GM12801 (cell line): ENCODE results near the gene KCND2.

Experiments
- TF ChIP-seq, protein P1 (sequence below): IDR thresholded peaks from one replicate; pipeline ENCODE4 v1.5.1; 2011; ENCODE audit warnings: control low read depth; ENCODE audit not compliant: insufficient read length; ENCODE audit errors: extremely low read depth

KCND2 gene

DNA sequence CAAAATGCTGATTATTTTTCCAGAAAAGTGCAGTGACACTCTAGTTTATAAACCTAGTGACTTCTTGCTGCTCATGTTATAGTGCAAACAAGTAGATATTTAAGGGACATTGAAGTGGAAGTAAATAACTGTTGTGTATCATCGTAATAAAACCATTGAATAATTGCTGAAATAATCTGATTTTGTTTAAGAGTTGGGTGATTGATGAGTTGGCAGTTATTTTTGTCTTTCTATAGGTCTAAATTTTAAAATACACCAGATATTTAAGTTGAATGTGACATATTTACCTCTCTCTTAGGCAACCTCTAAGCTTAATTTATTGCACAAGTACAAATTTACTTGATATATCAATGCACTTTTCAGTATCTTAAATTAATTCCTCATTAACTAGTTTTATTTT lies 392.1 kb downstream of the KCND2 start:
- TF ChIP-seq, protein P1, sequence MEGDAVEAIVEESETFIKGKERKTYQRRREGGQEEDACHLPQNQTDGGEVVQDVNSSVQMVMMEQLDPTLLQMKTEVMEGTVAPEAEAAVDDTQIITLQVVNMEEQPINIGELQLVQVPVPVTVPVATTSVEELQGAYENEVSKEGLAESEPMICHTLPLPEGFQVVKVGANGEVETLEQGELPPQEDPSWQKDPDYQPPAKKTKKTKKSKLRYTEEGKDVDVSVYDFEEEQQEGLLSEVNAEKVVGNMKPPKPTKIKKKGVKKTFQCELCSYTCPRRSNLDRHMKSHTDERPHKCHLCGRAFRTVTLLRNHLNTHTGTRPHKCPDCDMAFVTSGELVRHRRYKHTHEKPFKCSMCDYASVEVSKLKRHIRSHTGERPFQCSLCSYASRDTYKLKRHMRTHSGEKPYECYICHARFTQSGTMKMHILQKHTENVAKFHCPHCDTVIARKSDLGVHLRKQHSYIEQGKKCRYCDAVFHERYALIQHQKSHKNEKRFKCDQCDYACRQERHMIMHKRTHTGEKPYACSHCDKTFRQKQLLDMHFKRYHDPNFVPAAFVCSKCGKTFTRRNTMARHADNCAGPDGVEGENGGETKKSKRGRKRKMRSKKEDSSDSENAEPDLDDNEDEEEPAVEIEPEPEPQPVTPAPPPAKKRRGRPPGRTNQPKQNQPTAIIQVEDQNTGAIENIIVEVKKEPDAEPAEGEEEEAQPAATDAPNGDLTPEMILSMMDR = no peak

DNA sequence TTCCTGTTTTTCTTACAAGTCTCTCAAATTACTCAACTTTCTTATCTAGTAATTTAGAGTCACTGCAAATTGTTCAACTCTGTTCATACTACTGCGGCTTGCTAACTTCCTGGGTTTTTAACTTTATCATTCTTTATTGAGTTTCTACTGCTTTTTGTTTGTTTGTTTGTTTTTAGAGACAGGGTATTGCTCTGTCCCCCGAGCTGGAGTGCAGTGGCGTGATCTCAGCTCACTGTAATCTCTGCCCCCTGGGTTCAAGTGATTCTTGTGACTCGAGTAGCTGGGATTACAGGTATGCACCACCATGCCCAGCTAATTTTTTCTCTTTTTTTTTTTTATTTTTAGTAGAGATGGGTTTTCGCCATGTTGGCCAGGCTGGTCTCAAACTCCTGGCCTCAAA lies 402.1 kb downstream of the KCND2 start:
- TF ChIP-seq, protein P1 = no peak

DNA sequence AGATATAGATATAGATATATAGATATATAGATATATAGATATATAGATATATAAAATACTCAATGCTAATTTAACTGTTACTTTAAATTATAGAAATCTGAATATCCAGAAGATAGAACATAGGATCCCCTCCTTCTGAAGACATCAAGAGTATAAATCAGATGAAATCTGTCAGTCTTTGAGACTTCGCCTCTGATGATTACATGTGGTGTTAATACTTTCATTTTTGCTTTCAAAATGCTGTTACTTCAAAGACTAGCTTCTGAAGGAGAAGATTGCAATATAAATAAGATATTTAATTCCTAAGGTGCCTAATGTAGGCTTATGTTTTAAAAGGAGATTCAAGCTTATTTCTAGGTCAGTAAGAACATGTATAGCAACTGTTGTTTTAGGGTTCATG lies 404.6 kb downstream of the KCND2 start:
- TF ChIP-seq, protein P1 = no peak

DNA sequence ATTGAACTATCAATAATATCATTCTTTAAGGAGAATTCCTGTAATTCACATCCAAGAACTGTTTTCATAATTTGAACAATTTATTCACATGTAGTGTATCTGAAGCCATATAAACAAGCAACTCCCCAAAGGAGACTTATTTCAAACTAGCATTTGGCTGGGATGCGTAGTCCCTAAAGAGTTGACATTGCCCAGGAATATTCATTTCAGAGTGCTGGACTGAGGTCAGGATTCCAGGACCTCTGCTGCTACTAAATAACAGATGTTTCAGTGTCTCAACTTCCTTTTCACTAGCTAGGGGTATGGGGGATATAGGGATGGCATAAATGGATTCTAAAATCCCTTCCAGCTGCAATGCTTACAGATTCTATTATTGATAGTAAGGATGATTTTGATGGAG lies 408.0 kb downstream of the KCND2 start:
- TF ChIP-seq, protein P1 = no peak

DNA sequence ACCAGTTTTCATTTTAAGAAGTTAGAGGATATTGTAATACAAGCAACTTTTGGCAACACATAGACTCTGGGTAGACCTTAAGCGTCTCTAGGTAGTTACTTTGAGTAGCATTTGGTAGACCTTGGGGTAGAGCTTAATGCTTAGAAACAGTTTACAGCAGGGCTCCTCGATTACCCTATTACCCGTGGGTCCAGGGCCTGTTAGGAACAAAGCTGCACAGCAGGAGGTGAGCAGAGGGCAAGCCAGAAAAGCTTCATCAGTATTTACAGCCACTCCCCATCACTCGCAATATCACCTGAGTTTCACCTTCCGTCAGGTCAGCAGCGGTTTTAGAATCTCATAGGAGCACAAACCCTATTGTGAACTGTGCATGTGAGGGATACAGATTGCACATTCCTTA lies 411.5 kb downstream of the KCND2 start:
- TF ChIP-seq, protein P1 = no peak

DNA sequence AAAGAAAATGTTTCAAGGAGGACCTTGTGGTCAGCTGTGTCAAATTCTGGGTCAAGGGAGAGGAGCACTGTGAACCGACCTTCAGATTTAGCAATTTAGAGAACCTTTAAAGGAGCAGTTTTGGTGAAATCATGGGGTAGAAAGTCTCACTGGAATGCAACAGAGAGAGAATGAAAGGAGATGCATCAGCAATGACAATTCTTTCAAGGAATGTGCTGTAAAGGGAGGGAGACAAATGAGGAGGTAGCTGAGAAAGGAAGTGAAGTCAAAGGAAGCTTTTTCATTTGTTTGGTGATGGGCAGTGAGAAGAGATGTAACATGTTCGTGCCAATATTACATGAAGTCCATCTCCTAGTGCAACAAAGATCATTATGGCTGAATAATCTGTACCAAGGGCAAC lies 418.9 kb downstream of the KCND2 start:
- TF ChIP-seq, protein P1 = no peak

DNA sequence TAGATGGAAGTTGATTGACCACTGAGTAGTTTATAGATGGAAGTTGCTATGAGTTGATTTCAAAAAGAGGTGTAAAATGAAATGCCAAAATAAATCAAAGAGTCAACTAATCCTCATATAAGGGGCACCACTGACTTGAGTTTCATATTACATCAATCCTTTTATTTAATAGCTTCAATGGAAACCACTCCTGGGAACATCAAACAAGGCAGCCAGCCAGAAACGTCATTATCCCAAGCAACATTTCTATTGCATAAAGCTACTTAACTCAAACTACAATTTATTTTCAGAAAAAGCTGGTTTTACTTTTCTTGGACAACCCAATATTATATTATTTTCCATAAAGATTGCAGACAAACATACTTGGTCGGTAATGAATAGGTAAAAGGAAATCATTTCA lies 422.9 kb downstream of the KCND2 start:
- TF ChIP-seq, protein P1 = no peak

DNA sequence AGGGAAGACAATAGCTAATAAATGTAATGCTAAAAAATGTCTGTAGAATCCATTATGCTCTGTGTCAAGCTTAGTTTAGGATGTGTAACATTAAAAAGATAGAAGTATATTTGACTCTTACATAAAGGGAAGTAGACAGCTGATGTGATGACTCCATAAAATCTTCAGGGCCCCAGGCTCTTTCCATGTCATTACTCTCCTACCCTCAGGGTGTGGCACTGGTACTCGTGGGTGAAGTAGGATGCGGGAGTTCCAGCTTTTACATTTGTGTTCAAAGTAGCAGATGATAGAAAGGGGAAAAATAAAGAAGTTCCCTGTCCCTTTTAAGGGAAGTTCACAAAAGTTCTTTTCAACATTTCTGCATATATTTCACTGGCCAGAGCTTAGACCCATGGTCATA lies 427.8 kb downstream of the KCND2 start:
- TF ChIP-seq, protein P1 = no peak
